Liver (tissue), 9 donors: Measurements from ENCODE around the gene PSMB4. TPM values are rescaled to one million over a fixed set of nuclear protein-coding genes. Genes with fewer than 3 reads are reported as not detected.

Source experiments
- DNase-seq: peaks from one replicate; pipeline ENCODE4 v3.0.0-alpha.2; 2017; ENCODE audit warnings: low spot score
- H3K27ac ChIP-seq, 2 donors: one replicate each; pipeline ENCODE4 v1.7.0; 2013; ENCODE audit warnings: inconsistent platforms in 2 of 2, low read length in 2 of 2, control low read depth in 1 of 2, low read depth in 1 of 2, mild to moderate bottlenecking in 1 of 2
- H3K27me3 ChIP-seq, 4 donors: one replicate each; pipeline versions ENCODE4 v1.6.1 to v1.7.0; 2013; ENCODE audit warnings: low read length in 3 of 4, inconsistent platforms in 1 of 4, mild to moderate bottlenecking in 1 of 4, moderate library complexity in 1 of 4; ENCODE audit not compliant: control insufficient read depth in 4 of 4, insufficient read depth in 4 of 4
- H3K36me3 ChIP-seq, 4 donors: one replicate each; pipeline versions ENCODE4 v1.6.1 to v1.7.0; 2013; ENCODE audit warnings: low read length in 3 of 4, mild to moderate bottlenecking in 3 of 4, low read depth in 1 of 4, moderate library complexity in 1 of 4; ENCODE audit not compliant: control insufficient read depth in 4 of 4, insufficient read depth in 3 of 4
- H3K4me1 ChIP-seq, 4 donors: one replicate each; pipeline versions ENCODE4 v1.6.1 to v1.7.0; 2013; ENCODE audit warnings: low read length in 3 of 4, mild to moderate bottlenecking in 3 of 4, moderate library complexity in 1 of 4; ENCODE audit not compliant: control insufficient read depth in 4 of 4, insufficient read depth in 4 of 4
- H3K4me3 ChIP-seq, 3 donors: one replicate each; pipeline versions ENCODE4 v1.6.1 to v1.7.0; 2013; ENCODE audit warnings: low read length in 3 of 3, control low read depth in 1 of 3, low read depth in 1 of 3, mild to moderate bottlenecking in 1 of 3
- H3K9ac ChIP-seq, 2 donors: one replicate each; pipeline ENCODE4 v1.7.0; 2013; ENCODE audit warnings: low read length in 2 of 2, mild to moderate bottlenecking in 2 of 2, moderate library complexity in 2 of 2, control low read depth in 1 of 2, low read depth in 1 of 2
- H3K9me3 ChIP-seq, 4 donors: one replicate each; pipeline versions ENCODE4 v1.6.1 to v1.7.0; 2013; ENCODE audit warnings: low read length in 3 of 4; ENCODE audit not compliant: control insufficient read depth in 4 of 4
- ATF3 ChIP-seq: IDR thresholded peaks from 2 replicates; pipeline ENCODE4 v1.6.1; 2016; ENCODE audit warnings: antibody characterized with exemption
- FOXA2 ChIP-seq: IDR thresholded peaks from 2 replicates; pipeline ENCODE4 v1.6.1; 2016; ENCODE audit warnings: antibody characterized with exemption
- HNF4A ChIP-seq, 2 donors: conservative IDR thresholded peaks; 2 replicates each; pipeline ENCODE4 v1.6.1; 2016; ENCODE audit warnings: antibody characterized with exemption in 2 of 2, mild to moderate bottlenecking in 2 of 2
- HNF4G ChIP-seq: IDR thresholded peaks from 2 replicates; pipeline ENCODE4 v1.6.1; 2016; ENCODE audit warnings: antibody characterized with exemption
- JUND ChIP-seq, 2 donors: IDR thresholded peaks; 2 replicates each; pipeline ENCODE4 v1.6.1; 2016; ENCODE audit warnings: antibody characterized with exemption in 2 of 2
- MAX ChIP-seq: IDR thresholded peaks from 2 replicates; pipeline ENCODE4 v1.6.1; 2016; ENCODE audit warnings: antibody characterized with exemption
- NR2F2 ChIP-seq: IDR thresholded peaks from 2 replicates; pipeline ENCODE4 v1.6.1; 2016; ENCODE audit warnings: antibody characterized with exemption
- RAD21 ChIP-seq, 2 donors: IDR thresholded peaks; 2 replicates each; pipeline ENCODE4 v1.6.1; 2016; ENCODE audit warnings: antibody characterized with exemption in 2 of 2, mild to moderate bottlenecking in 2 of 2
- REST ChIP-seq: IDR thresholded peaks from 2 replicates; pipeline ENCODE4 v1.6.1; 2016; ENCODE audit warnings: antibody characterized with exemption, mild to moderate bottlenecking
- TAF1 ChIP-seq: conservative IDR thresholded peaks from 2 replicates; pipeline ENCODE4 v1.6.1; 2016; ENCODE audit warnings: antibody characterized with exemption, mild to moderate bottlenecking
- YY1 ChIP-seq: IDR thresholded peaks from 2 replicates; pipeline ENCODE4 v1.6.1; 2016; ENCODE audit warnings: antibody characterized with exemption, mild to moderate bottlenecking
- ZBTB33 ChIP-seq: IDR thresholded peaks from 2 replicates; pipeline ENCODE4 v1.6.1; 2016; ENCODE audit warnings: antibody characterized with exemption
- WGBS: extraction: QIAGEN DNeasy Blood & Tissue Kit; methylation state at CpG from one replicate; pipeline ENCODE4 v1.1.7; 2013; 5-methylcytosine and 5-hydroxymethylcytosine counted together
- polyA plus RNA-seq, 2 donors: library from polyadenylated mRNA; stranded (reverse) in 1 of 2; unstranded in 1 of 2; fragments of 200-250 nt in 1 of 2; fragments of >200 nt in 1 of 2; fragmentation: Nextera tagmentation in 1 of 2; extraction: Ambion mirVana in 1 of 2; gene quantifications; one replicate each; pipeline versions ENCODE4 v1.2.1 to v1.2.3, GENCODE V29; 2013 to 2015
- total RNA-seq, 2 donors: library from RNA; depleted of rRNA; stranded (reverse); fragments of >200 nt; gene quantifications; one replicate each; pipeline ENCODE4 v1.2.3, GENCODE V29; 2014
- TF ChIP-seq, protein P1 (sequence below): fragments of 150-350 bp; IDR thresholded peaks from 2 replicates; pipeline ENCODE4 v1.5.1; 2017; ENCODE audit warnings: improper control_type of control experiment, low read depth, low read length; ENCODE audit not compliant: missing input control
- donor health status: healthy.
- donor health status: healthy.
- donor health status: healthy.
- donor health status: healthy.
- donor health status: healthy.

Gene PSMB4
- total and polyA plus RNA-seq, 4 donors, result 130 to 228 (median 202) TPM

DNA sequence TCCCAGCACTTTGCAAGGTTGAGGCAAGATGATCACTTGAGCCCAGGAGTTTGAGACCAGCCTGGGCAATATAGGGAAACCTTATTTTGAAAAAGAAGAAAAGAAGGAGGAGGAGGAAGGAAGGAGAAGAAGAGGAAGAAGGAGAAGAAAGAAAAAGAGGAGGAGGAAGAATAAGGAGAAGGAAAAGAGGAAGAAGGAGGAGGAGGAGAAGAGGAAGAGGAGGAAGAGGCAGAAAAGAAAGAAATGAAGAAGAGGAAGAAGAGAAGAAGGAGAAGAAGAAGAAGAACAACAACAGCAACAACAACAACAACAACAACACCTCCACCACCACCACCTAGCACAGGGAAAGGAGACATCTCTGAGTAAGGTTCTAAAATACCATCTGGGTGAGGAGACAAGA is 37.5 kb upstream of the PSMB4 start:
- Histone ChIP-seq H3K27ac (no peak overlapping the region), H3K9me3 (no peaks in the 10 kb centered on the region), H3K4me3 (no peak overlapping the region), H3K4me1 (peaks cover 0 to 2% (median 0%) of the 10 kb centered on the region in 4 donors), H3K9ac (no peak overlapping the region), H3K27me3 (no peaks in the 10 kb centered on the region), H3K36me3 (peaks cover 8 to 36% (median 33%) of the 10 kb centered on the region in 4 donors)
- no peak for DNase-seq
- no peak for TF ChIP-seq RAD21 (IDR thresholded peaks at IDR 0.05)
- no peak for TF ChIP-seq TAF1
- TF ChIP-seq MAX, result no peak
- TF ChIP-seq, protein P1, sequence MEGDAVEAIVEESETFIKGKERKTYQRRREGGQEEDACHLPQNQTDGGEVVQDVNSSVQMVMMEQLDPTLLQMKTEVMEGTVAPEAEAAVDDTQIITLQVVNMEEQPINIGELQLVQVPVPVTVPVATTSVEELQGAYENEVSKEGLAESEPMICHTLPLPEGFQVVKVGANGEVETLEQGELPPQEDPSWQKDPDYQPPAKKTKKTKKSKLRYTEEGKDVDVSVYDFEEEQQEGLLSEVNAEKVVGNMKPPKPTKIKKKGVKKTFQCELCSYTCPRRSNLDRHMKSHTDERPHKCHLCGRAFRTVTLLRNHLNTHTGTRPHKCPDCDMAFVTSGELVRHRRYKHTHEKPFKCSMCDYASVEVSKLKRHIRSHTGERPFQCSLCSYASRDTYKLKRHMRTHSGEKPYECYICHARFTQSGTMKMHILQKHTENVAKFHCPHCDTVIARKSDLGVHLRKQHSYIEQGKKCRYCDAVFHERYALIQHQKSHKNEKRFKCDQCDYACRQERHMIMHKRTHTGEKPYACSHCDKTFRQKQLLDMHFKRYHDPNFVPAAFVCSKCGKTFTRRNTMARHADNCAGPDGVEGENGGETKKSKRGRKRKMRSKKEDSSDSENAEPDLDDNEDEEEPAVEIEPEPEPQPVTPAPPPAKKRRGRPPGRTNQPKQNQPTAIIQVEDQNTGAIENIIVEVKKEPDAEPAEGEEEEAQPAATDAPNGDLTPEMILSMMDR, result no peak
- no peak for TF ChIP-seq JUND (IDR thresholded peaks at IDR 0.05)
- no peak for TF ChIP-seq YY1
- TF ChIP-seq REST, result no peak
- TF ChIP-seq ATF3, result no peak
- TF ChIP-seq NR2F2, result no peak
- no peak for TF ChIP-seq HNF4G
- no peak for TF ChIP-seq ZBTB33
- no peak for TF ChIP-seq HNF4A (conservative IDR thresholded peaks at IDR 0.05)

DNA sequence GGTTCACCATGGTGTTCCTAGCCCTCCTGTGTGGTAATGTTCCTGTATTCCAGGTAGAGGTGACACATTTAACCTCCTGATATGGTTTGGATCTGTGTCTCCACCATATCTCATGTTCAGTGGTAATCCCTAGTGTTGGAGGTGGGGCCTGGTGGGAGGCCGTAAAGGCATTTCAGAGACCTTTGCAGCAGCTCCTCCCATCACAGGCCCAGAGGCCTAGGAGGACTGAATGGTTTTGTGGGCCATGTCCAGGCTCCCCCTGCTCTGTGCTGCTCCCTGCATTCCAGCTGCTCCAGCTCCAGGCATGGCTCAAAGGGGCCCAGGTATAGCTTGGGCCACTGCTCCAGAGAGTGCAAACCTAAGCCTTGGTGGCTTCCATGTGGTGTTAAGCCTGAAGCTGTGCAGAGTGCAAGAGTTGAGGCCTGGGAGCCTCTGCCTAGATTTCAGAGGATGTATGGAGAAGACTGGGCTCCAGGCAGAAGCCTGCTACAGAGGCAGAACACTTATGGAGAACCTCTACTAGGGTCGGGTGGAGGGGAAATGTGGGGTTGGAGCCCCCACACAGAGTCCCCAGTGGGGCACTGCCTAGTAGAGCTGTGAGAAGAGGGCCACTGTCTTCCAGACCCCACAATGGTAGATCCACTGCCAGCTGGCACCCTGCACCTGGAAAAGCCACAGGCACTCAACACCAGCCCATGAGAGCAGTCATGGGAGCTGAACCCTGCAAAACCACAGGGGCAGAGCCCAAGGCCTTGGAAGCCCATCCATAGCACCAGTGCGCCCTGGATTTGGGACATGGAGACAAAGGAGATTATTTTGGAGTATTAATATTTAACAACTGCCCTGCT is 36.8 kb upstream of the PSMB4 start:
- H3K4me3 ChIP-seq, result no peak overlapping the region
- peaks cover 8 to 36% (median 33%) of the 10 kb centered on the region in 4 donors for H3K36me3 ChIP-seq
- no peak for TF ChIP-seq HNF4G
- TF ChIP-seq NR2F2, result no peak
- TF ChIP-seq FOXA2, result no peak
- peaks cover 0 to 5% (median 1%) of the 10 kb centered on the region in 4 donors for H3K4me1 ChIP-seq
- H3K27ac ChIP-seq, result no peak overlapping the region
- WGBS, result over 99% methylated on average over 3 of the region's 3 CpGs
- no peak for DNase-seq
- no peak overlapping the region for H3K9ac ChIP-seq
- no peaks in the 10 kb centered on the region for H3K27me3 ChIP-seq
- no peaks in the 10 kb centered on the region for H3K9me3 ChIP-seq
